ENCODE results near the gene ALG5.

Gene ALG5, protein sequence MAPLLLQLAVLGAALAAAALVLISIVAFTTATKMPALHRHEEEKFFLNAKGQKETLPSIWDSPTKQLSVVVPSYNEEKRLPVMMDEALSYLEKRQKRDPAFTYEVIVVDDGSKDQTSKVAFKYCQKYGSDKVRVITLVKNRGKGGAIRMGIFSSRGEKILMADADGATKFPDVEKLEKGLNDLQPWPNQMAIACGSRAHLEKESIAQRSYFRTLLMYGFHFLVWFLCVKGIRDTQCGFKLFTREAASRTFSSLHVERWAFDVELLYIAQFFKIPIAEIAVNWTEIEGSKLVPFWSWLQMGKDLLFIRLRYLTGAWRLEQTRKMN

DNA sequence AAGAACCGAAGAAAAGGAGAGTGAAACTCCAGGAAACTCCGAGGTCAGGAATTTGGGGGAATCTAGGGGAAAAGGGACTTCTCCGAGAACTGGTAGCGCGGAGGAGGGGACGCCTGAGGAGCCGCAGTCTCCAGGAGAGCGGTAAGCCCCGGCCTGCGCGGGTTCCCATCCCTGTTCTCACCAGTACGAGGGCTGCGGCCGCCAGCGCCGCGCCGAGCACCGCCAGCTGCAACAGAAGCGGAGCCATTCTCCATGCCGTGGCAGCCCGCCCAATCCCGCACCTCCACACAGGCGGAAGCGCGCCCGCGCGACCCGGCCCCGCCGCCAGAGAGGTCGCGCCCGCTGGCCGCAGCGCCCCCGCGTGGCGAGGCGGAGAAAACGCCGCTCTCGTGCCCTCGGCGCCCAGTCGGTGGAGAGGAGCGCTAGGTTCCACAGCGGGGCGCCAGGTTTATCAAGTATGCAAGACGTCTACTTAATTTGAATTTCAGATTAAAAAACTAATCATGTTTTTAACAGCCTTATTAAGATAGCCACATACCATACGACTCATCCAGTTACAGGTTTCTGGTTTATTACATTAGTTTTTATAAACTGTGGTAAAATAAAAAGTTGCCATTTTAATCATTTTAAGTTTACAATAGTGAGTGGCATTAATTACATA is at the start of gene ALG5:
Gene ALG5, minus strand, starts transcription at position 287 of the 661 bp plus-strand sequence. Its CDS starts 40 bp downstream, at position 247.
- peak; percentile 82 for DNase-seq

DNA sequence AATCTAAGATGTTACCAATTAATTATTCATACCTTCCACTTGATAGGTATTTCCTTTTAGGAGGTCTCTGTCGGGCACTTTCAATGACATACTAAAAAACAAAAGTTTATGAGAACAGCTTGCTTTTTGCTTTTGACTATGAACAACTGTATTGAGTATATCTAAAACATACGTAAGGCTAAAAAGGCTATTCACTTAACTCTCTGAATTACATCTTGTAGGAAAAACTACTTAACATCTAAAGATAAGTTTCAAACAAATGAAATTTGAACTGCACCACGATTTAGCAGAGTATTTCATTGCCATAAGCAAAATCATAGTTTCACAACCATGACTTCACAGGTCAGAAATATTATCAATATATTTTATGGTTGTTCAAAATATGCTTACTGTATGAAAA is 48.7 kb upstream of the ALG5 start:
- no peak for DNase-seq

DNA sequence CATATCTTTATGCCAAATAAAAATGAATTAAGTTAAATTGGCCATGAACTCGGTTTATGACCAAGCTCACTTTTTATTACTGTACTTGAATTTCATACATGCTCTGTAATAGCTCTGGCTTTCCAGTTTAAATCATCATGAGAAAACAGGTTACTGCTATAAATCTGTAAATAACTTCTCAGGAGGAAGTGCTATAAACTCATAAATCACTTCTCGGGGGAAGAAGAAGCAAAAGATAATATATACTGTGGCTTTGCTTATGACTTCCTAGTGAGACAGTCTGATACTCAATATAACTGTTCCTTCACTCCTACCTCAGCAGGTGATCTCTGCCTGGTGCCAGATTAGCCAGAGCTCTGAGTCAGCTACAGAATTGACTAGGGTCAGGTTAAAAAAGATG is 47.9 kb upstream of the ALG5 start:
- DNase-seq: no peak

DNA sequence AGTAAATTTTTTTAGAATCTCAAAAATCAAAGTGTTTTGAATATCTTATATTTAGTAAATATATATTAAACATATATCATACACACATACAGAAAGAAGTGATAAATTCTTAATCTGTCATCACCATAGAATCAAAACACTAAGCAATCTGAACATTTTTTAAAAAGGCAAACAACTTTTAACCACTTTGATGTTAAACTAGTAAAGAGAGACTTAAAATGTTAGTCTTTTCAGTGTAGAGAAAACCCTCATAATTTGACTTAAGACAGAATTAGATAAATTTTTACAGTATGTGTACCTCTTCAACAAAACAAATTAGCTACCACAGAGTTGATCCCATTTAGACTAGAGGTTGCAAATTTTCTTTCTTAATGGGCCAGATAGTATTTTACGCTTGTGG is 46.9 kb upstream of the ALG5 start:
- DNase-seq: no peak

DNA sequence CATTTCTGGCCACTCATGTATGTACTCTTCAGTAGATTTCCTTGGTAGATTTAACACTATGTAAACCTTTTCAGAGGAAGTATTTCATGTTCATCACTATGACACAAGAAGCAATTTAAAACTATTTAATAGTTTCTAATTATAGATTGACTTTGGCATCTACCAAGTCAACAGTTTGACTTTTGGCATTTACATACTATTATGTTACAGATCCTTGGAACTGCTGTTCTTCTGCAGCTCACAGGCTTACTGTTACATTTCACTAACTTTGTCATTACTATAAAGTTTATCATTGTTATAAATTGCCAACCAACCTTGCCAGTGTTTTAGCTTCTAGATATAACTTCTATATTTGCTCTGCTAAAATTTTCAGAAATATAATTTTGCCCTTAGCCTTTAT is 41.6 kb upstream of the ALG5 start:
- no peak for DNase-seq

GRCh38 chr13:37039896-37040295 is 40.8 kb upstream of the ALG5 start:
- DNase-seq: no peak

- no peak for DNase-seq
These were observed 38.1 kb upstream of the ALG5 start for GRCh38 chr13:37037241-37037640.

DNA sequence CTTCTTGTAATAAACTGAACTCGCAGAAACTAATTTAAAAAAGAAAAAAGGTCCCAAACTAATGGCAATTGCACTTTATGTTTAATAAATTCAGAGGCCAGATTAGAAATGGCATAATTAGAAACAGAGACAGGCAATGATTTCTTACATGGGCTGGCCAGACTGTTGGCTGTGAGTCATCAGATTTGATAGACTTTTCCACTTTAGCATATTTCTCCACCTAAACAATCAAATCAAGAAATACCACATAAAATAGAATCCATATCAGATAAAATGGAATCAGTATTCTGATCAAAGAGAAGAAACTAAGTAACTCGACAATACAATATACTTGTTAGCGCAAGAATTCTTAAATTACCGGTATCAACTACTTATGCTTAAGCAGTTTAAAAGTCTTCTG is 30.5 kb upstream of the ALG5 start:
- DNase-seq: no peak

DNA sequence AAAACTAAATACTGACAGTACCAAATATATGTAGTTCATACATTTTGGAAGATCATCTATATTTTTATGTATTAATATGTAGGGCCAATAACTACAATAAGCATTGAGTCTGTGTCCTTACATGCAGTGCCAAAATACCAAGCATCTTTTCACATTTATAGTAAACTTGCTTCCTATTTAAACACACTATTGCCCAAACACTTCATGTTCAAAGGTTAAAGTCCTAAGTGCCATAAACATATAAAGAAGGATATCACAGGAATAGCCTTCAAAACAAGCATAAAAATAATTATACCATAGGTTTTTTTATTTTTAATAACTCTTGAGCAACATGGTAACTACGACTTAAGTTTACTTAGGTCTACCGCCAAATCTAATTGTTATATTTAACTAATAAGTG is 28.5 kb upstream of the ALG5 start:
- DNase-seq: no peak

DNA sequence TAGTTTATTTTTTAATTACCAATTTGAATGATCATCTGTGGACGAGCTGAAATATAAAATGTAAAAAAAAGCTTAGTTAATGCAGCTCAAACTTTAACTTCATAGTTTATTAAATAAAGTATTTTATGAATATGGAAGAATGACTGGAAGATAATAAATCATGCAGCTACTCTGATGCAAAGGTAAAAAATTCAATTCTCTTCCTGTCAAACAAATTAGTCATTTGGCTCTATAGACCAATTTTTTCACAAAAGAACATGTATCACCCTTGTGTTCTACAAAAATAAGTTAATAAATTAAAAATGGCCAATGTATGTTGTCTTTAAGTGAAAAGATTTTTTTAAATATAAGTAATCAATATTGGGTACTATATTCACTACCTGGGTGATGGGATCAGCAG is 27.6 kb upstream of the ALG5 start:
- DNase-seq: no peak

- no peak for DNase-seq
These were observed 24.7 kb upstream of the ALG5 start for GRCh38 chr13:37023871-37024270.

DNA sequence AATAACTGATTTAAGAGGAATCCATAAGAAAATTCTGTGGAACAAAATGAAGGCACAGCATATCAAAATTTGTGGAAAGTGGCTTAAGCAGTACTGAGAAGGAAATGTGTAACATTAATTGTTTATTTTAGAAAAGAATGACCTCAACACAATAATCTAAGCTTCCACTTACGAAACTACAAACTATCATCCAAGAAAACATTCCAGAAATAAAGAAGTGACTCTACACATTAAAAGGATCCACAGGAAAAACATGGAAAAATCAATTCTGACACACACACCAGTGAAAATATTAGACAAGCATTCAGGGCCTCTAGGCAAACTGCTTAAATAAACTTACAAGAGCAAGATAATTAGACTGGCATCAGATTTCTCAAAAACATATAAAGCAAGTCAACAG is 15.5 kb upstream of the ALG5 start:
- no peak for DNase-seq

DNA sequence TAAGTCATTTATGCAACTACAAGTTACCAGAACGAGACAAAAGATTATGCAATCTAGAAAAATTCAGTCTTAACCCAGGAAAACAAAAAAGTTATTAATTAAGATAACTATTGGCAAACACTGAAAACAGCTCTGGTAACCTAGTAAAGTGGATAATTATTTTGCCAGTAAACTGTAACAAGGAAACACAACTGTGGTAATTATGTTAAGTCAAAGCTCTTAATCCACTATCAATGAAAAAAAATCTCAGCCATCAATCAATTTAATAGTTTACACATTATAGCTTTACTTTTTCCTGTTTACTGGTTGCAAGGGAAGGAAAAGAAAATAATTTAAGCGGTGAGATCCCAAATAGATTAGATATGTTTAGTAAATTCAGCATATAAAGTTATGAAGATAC is 12.6 kb upstream of the ALG5 start:
- DNase-seq: no peak

GRCh38 chr13:37011002-37011401 is 11.9 kb upstream of the ALG5 start:
- no peak for DNase-seq

- no peak for DNase-seq
These were observed 11.3 kb upstream of the ALG5 start for GRCh38 chr13:37010424-37010823.

GRCh38 chr13:37009692-37010091 is 10.6 kb upstream of the ALG5 start:
- no peak for DNase-seq

- DNase-seq: no peak
These were observed 2.7 kb upstream of the ALG5 start for GRCh38 chr13:37001921-37002250.

- no peak for DNase-seq
These were observed 507 bp downstream of the ALG5 start for GRCh38 chr13:36998624-36999041.

DNA sequence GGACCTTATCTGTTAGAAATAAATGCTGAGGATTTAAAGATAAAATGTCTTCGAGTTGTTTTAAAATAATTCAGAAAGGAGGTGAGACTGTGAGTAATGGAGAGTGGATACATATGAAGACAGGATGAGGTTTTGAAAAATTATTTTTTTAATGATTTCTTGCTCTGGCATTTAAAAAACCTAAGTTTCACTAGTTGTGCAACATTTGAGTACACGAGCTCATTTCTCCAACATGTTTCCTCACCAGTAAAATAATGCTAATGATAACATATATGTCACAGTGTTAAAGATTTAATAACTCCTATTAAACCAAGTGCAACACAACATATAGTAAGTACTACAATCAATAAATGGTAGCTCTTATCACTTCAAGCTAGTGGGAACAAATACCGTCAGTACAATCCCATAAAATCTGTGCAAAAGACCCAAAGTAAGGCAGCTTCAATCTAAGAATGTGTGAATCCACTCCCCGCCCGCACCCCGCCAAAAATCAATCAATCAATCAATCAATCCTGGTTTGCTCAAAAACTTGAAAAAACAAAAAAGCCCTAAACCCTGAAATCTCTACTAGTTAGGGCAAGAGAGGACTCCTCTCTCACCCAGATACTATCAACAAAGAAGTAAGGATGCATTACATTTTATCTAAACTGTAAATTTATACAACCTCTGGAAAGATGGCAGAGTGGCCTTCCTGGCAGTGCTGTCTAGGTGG is 1.3 kb downstream of the ALG5 start:
- DNase-seq: no peak

DNA sequence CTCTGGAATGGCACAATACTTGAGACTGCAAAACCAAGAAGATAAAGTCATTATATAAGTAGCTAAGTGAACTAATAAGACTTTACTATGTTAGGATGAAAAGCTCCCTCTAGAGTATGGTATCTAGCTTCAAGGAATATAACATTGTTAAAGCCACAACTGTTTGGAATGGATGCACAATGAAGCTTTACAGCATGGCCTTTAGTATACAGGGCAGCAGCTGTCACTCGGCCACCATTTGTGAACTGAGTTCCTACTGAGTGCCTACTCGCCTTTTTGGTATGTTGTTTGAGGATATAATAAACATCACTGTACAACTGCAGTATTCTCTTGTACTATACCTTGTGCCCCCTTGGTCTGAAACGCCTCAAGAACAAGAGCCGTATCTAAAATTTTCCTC is 6.8 kb downstream of the ALG5 start:
- no peak for DNase-seq

DNA sequence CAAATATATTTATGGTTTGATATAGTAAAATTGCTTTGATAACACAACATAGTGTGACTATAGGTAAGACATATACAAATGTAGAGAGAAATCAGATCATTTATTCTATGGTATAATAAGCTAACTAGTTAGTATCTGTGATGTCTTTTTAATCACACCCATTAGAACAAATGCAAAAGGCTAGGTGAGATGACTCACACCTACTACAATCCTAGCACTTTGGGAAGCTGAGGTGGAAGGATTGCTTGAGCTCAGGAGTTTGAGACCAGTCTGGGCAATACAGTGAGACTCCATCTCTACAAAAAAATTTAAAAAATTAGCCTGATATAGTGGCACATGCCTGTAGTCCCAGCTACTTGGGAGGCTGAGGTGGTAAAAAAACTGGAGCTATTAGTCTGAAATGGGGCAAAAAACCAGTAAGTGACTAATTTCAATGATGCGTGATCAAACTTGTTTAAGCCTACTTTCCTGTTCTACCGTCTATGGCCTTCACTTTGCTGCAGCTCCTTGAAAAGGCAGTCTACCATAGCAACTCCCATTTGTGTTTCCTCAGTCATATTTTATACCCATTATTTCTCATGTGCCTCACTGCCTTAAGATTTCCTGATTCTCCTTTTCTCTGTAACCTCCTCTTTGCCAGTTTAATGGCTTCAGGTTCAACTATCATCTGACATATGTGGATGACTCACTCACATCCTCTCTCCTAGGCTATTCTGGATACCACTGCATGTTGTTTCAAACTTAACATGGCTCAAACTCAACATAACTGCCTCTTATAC is 12.5 kb downstream of the ALG5 start:
- DNase-seq: no peak

GRCh38 chr13:36981156-36981743 is 17.9 kb downstream of the ALG5 start:
- DNase-seq: no peak

Measured in GF-D8 (cell line).